GM19468 (cell line): ENCODE measurements around the gene LINGO3.

Experiments
- ATAC-seq: cut with Tn5 transposase; IDR thresholded peaks from one replicate; pipeline ENCODE4 v1.9.1; 2021; ENCODE audit warnings: mild to moderate bottlenecking, moderate library complexity, moderate number of reproducible peaks; ENCODE audit not compliant: unreplicated experiment; ENCODE audit errors: extremely low read depth

LINGO3 gene

DNA sequence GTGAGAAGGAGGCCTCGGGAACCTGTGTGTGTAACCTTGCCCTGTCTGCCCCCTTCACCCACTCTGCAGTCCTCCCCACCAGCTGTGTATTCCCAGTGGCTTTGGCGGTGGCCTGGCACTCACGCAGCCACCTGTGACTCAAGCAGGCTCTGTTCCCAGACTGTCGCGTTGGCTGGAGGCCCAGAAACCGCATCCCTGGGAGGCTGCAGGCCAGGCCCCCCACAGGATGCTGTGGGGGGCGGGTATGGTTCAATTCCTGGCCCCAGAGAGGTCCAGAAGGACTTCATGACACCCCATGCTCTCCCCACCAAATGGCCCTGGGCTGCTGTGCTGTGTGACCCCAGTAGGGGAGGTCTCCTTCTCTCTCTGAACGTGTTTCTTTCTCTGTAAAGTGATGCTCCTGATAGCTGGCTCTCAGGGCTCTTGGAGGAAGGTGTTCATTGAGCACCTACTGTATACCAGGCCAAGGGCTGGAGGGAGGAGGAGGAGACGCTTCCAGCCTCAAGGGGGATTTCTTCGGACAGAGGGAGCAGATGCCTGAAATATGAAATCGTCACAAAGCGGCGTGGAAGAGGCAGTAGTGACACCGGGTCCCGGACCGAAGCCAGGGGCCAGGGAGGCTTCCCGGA lies 1.9 kb upstream of the LINGO3 start:
- no peak for ATAC-seq

GRCh38 chr19:2307518-2308012 lies 389 bp downstream of the LINGO3 start:
- no peak for ATAC-seq

DNA sequence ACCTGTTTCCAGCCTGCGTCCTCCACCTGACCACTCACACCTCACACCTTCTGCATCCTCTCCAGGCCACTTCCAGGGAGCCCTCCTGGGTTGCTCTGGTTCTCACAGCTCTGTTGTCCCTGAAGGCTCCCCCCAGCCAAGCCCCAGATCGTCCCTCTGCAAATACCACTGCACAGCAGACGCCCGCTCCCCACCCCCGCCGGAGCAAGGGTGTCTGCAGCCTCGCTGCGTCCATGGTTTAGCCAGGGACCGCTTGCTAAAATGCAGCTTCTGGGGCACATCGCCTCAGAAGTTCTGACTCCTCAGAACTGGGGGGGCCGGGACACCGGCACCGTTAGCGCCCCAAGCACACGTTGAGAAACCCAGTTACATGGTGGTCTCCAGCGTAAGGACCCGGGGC lies 983 bp downstream of the LINGO3 start:
- ATAC-seq = no peak

DNA sequence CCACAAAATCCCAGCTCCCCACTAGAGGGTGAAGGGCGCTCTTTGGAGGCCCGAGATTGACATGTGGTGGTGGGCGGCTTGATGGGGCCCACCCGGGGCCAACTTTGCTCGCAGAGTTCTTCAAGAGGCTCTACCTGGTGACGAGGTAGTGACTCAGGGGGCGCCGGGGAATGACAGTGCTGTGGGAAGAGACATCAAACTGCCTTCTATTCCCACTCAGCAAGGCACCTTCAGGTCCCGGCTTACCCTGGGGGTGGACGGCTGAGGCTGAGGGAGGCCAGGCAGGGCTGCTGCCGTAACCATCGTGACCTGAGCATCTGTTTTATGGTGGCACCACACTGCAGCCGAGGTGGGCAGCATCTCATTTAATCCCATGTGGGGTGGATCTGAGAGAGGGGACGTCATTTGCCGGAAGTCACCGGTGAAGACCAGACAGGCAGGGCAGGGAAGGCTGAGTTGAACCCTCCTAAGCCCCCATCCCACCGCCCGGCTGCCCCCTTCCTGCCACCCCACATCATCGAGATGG lies 1.6 kb downstream of the LINGO3 start:
- no peak for ATAC-seq

DNA sequence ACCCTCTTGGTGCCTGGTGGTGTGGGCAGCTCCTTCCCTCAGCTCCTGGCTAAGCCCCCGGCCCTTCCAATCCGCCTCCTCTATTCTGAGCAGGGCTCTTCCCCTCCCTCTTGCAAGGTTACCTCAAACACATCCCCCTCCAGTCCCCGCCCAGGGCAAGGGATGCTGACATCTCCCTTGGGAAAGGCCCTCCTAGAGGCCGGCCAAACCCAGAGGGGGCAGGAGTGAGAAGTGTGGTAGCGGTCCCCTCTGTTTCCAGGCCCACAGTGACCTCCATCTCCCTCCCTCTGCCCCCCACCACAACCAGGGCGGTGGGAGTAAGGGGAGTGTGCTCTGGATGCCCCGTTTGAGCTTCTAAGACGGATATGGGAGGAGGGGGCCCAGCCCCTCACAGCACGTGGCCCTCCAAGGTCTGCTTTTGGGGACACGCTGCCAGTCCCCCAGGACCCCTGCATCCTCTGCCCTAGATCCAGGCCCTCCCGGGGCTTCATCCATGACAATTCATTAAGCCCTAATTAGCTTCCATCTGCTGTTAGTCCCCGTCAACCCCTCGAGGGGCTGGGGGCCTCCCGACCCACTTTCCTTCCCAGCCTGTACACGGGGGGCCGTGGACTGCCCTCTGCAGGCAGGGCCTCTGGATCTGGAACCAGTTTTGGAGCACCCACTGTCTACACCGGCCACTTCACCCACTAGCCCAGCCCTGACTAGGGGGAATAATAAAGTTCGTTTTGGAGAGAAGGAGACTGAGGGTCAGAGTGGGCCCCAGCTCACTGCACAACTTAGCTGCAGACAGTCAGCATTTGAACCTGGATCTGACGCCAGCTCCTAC lies 2.3 kb downstream of the LINGO3 start:
- no peak for ATAC-seq

DNA sequence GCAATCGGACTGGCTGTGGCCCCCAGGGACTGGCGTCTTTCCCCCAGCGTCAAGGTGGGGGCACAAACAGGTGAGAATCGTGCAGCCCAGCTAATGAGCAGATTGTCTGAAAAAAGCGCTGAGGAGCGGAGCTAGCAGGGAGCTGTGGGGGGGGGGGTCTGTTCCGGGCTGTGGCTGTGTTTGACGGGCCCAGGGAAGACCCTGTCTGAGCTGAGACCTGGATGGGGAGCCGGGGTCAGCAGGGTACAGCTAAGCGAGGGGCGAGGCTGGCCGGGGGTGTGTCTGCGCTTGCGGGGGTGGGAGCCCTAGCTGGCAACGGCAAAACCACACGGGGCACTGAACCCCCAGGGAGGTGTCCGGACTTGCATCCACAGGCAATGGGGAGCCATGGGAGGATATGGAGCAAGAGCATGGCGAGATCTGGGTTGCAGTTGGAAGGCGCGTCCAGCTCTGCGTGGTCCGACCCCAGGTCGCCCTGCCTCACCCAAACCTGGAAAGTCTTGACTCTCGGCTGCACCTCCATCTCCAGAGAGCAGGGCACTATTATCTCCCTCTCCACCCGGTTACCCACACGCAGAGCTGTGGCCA lies 4.6 kb downstream of the LINGO3 start:
- ATAC-seq = no peak

DNA sequence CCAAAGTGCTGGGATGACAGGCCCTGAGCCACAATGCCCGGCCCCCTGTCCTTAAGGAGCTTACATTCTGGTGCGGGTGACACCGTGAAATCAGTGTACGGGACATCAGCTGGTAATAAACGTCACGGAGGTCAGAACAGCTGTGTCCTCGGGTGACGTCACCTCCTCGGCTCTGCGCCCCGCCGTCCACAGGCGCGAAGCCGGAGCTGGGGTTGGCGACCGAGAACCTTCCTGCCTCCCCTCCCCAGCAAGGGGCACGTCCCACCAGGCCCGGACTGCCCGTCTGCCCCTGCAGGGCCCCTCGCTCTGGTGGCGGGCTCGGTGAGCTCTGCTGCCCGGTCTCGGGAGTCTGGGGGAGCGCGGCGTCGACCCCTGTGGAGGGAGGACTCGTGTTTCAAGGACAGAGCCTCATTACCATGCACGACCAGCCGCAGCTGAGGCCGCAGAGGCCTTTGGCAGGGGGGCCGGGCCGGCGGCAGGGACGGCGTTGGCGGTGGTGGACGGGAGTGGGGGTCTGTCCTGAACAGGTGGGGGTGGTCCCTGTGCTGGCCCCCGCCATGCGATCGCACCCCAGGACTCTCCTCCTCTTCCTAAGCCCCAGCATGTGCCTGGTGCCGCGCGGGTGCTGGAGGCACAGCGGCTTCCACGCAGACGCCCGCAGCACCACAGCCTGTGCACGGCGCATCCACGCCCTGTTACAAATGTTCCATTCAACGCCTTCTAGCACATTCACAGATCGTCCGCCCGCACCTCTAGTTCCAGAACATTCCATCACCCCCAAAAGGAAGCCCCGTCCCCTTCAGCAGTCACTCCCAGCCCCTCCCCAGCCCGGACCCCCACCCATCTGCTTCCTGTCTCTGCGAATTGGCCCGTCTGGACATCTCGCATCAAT lies 5.4 kb downstream of the LINGO3 start:
- ATAC-seq = no peak

- ATAC-seq = no peak
These were observed 7.4 kb downstream of the LINGO3 start for GRCh38 chr19:2300533-2300932.

DNA sequence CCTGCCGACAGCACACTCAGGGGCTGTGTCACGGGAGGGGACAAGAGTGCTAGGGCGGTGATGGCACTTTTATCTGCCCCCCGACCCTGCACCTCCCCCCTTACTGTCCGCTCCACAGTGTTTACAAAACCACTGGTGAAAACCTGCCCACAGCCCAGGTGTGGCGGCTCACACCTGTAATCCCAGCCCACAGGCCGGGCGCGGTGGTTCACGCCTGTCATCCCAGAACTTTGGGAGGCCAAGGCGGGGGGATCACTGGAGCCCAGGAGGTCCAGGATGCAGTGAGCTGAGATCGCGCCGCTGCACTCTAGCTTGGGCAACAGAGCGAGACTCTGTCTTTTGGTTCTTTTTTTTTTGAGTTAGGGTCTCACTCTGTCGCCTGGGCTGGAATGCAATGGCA lies 11.8 kb downstream of the LINGO3 start:
- ATAC-seq = no peak

DNA sequence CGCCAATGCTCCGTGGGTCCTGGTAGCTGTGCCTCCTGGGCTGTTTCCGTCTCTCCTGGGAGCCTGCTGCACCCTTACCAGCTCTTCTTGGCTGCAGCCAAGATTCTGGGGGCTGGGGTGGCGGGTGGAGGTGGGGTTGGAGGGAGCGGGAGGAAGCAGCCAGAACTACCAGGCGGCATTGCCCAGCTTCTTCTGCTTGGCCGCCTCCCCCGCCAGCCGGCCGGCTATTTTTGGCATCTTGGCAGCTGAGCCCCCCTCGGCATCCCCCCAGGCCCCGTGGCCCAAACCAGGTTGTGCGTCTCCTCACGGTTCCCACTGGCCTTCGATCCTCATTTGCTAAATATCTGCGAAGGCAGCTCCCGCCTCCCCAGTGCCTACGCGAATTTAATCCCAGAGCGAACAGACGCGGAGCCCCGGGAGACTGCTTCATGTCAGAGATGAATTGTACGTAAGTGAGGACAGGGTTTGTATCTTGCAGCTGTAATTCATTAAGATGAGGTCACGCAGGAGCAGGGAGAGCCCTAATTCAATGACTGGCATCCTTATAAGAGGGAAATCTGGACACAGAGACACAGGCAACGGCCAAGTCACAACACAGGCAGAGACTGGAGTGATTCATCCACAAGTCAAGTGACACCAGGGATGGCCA lies 13.1 kb downstream of the LINGO3 start:
- ATAC-seq = no peak

GRCh38 chr19:2291185-2291751 lies 16.7 kb downstream of the LINGO3 start:
- ATAC-seq = no peak

DNA sequence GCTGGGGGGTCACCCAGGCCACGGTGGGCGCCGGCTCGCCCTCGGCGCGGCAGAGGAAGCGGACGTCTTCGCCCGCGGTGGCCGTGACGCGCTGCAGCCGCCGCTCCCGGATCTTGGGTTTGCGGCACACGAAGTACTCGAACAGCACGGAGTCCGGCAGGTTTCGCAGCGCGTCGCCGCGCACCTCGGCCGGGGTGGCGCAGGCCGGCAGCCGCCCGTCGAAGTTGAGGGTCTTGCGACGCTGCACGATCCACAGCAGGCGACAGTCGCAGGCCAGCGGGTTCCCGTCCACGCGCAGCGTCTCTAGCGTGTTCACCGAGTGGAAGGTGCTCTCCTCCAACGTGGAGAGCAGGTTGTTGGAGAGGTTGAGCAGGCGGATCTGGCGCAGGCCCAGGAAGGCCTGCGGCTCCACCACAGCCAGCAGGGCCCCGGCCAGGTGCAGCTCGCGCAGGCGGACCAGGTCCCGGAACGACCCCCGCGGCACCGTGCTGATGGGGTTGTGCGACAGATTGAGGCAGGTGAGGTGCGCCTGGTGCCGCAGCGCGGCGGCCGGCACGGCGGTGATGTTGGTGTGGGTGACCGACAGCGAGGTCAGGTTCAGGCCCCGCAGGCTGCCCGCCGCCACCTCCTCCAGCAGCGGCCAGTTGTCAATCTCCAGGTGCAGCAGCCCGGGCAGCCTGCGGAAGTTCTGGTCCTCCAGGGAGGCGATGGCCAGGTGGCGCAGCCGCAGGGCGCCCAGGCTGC lies 17.3 kb downstream of the LINGO3 start:
- no peak for ATAC-seq

- ATAC-seq = no peak
These were observed 18.1 kb downstream of the LINGO3 start for GRCh38 chr19:2289714-2290435.

GRCh38 chr19:2288818-2289713 lies 18.9 kb downstream of the LINGO3 start:
- ATAC-seq = no peak

- no peak for ATAC-seq
These were observed 19.6 kb downstream of the LINGO3 start for GRCh38 chr19:2288338-2288817.

GRCh38 chr19:2287585-2288337 lies 20.2 kb downstream of the LINGO3 start:
- no peak for ATAC-seq
